Lung microvascular endothelial cell (primary cell): ENCODE results near the gene PRDM16. TPM values are rescaled to one million over a fixed set of nuclear protein-coding genes. Genes with fewer than 3 reads are reported as not detected.

Source experiments
- DNase-seq, 2 donors: peaks; one replicate each; pipeline versions ENCODE4 v3.0.0 to v3.0.0-alpha.2; 2010; ENCODE audit warnings: low read depth in 2 of 2
- total RNA-seq: library from RNA; depleted of rRNA; stranded (reverse); fragments of >200 nt; gene quantifications from 2 replicates; pipeline ENCODE4 v1.2.1, GENCODE V29; 2014

The PRDM16 gene
- total RNA-seq, 1 donor from 2014 or later: not detected

DNA sequence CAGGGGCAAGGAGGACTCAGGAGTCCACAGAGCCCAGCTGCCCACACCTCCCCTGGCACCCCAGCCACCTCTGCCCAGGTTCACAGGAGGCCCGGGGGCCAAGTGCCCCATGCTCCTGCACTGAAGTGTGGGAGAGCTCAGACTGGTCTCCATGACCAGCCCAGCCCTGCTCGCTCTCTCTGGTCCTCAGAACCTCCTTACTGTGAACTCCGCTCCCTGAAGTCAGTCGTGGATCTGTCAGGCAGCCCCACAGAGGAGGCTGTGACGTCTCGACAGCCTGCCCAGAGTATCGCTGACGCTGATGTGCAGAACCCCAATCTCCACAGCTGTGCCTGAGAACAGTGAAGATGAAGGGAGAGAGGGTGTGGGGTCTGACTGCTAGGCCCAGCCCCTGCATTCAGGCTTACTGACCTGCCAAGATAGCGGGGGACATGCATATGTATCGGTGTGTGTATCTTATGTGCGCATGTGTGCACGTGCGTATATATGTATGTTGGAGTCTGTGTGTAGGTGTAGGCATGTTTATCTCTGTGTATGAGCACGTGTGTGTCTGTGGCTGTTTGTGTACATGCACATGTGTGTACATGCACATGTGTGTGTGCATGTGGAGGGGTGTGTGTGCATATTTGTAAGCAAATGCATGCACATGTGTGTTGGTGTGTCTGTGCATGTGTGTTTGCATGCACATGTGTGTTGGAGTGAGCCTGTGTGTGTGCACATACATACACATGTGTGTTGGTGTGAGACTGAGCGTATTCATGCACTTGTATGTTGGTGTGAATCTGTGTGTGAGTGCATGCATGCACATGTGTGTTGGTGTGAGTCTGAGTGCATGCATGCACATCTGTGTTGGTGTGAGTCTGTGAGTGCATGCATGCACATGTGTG lies 267.0 kb downstream of the PRDM16 start:
- DNase-seq: no peak

DNA sequence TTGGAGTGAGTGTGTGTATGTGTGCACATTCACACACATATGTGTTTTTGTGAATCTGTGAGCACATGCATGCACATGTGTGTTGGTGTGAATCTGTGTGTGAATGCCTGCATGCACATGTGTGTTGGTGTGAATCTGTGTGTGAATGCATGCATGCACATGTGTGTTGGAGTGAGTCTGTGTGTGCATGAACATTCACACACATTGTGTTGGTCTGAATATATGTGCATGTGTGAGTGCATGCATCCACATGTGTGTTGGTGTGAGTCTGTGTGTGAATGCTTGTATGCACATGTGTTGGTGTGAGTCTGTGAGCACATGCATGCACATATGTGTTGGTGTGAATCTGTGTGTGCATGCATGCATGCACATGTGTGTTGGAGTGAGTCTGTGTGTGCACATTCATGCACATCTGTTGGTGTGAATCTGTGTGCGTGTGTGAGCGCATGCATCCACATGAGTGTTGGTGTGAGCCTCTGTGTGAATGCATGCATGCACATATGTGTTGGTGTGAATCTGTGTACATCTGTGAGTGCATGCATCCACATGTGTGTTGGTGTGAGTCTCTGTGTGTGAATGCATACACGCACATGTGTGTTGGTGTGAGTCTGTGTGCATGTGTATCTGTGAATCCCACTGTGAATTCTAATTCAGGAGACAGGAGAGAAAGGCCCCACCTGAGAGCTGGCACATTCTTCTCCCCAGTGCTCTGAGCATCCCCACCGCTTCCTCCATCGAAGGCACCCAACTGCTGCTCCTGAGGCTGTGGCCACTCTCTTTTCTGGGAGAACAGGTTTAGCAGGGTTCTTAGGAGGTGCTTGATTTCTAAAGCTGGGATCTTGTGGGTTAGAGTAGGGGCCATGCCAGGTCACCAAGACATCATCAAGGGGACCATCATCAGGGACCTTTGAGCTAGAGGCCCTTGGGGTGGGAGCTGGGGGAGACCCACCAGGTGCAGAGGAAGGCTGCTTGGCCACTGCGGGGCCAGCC lies 267.9 kb downstream of the PRDM16 start:
- no peak for DNase-seq

DNA sequence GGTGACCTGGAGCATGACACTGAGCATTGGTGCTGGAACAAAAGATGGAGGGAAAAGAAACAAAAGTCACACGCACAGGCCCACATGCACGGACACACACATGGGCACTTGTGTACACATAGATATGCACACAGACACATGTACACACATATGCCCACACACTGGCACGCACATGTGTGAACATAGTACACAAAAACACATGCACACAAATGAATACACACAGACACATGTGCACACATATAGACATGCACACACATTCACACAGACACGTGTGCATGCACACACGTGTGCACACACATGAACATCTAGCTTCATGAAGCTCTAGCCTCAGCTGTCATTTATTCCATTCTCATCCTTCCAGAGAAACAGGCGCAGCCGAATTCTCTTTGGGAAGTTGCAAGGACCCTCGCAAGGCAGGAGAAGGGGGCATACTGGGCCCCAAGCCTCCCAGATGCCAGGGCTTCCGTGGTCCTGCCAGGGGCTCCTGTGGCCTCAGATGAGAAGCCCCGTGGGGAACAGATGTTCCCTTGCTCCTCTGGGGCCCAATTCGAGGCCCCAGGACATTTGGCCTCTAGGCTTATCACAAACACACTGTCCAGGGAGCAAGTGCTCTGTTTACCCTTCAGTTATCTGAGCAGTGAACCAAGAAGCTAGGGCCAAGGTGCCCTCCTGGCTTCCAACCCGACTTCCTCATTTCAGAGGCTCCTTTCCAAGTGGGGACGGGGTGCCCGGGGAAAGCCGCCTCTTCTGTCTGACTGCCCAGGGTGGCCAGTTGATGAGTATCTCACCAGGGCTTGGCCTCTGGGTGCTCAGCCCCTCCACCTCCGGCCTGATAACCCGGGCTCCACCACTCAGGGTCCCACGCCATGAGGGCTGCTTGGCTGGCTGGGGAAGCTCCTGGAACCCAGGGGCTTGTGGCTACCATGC lies 269.1 kb downstream of the PRDM16 start:
- no peak for DNase-seq

DNA sequence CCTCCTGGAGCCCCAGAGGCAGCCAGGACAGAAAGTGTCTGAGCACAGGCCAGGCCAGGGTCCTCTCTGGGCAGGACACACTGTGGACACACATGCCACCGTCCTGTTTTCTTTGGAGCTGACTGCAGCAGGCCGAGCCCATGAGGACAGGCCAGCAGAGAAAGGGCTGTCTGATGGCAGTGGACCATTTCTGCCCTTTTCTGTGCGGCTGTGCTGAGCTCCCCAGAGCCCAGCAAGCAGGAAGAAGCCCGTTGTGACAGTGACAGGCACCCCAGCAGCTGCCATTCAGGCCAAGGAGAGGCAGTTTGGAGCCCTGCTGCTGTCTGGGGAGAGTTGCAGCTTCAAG lies 269.7 kb downstream of the PRDM16 start:
- no peak for DNase-seq

DNA sequence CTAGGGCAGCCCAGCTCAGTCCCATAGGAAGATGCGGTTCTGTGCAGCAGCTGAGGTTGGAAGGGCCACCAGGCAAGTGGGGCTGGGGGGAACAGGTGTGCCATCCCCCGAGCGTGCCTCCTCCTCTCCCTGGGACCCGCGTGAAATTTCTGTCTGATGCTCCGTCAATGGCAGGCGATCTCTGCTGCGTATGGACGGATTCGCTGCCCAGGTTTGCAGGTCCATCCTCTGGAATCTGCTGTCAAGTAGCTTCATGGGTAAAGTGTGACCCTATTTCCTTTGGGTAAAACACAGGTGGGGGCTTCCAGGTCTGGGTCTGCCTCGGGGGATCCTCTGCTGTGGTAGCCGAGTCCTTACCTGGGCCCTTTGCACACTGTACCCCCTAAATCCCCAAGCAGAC lies 270.9 kb downstream of the PRDM16 start:
- DNase-seq: no peak

DNA sequence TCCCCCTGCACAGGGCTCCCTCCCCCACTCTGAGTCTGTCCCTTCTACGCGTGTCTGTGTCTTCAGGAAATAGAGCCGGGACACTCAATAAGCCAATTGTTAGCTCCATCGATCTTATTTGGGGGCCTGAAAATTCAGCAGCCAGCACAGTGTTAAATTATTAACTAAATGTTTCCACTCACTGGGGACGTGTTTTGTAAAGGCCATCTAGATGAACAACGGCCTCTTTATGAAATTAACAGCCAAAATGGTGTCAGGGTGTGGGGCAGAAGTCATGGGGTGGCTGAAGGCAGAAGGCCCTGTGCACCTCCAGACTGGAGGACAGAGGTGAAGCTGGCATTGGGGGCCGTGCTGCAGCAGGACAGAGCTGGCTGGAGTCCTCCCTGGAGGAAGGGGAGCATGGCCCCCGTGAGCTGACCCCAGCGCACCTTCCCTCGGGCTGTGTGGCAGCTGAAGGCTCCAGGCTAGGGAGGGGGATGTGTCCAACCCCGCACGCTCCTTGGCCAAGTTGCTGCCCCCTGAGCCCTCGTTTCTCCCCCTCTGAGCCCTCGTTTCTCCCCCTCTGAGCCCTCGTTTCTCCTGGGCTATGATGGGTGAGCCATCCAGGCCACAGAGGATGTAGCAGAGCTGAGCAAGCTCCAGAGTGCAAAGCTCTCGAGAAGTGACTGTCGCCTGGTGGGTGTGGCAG lies 271.7 kb downstream of the PRDM16 start:
- no peak for DNase-seq

DNA sequence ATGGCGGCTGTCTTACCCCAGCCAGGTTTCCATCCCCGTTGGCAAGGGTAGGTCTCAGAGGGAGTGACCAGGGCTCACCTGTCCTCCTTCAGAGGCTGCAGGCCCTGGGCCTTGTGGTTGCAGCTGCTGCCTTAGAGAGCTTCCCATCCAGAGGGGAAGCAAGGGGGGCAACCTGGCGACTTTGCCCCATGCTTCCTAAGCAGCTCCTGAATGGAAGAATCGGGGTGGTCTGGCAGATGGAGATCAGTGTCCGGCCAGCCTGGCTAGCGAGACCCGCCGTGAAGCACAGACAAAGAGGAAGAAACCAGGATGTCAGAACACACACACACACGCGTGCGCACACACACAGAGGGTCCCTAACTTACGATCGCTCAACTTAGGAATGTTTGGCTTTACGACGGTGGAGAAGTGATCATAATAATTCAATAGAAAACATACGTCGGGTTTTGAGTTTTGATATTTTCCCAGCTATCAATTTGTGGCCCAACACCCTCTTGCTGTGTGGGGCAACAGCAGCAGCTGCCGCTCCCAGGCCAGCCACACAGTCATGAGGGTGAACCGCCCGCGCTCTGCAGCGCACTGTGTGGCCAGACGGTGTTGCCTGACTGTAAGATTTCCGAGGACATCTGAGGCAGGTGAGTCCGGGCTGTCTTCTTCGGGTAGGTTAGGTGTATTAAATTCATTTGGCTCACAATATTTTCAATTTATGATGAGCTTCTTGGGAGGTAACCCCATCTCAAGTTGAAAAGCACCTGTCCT lies 272.4 kb downstream of the PRDM16 start:
- no peak for DNase-seq

DNA sequence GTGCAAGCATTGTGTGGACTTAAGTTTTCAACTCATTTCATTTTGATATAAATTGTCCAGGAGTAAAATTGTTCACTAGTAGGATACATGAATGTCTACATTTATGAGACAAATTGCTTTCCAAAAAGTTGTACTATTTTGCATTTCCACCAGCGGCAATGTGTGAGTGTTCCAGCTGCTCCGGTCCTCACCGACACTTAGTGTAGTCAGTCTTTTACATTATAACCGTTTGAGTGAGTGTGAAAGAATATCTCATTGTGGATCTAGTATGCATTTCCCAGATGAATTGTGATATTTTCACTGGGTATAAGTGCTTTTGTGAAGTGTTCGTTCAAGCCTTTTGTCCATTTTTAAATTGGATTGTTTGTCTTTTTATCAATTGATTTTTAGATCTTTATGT lies 274.0 kb downstream of the PRDM16 start:
- DNase-seq: no peak

DNA sequence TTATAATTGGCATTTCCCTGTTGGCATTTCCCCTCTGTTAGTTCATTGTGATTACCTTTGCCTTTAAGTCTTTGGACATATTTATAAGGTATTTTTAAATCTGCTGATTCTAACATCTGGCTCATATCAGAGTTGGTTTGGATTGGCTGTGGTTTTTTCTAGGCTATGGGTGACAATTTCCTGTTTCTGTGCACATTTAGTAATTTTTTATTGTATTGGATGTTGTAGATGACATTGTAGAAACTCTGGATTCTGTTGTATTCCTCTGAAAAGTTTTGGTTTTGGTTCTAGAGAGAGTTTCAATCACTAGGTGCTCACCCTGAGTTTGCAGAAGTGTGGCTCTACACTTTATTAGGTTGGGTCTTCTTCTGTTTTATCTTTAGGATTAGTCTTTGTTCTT lies 275.4 kb downstream of the PRDM16 start:
- no peak for DNase-seq

DNA sequence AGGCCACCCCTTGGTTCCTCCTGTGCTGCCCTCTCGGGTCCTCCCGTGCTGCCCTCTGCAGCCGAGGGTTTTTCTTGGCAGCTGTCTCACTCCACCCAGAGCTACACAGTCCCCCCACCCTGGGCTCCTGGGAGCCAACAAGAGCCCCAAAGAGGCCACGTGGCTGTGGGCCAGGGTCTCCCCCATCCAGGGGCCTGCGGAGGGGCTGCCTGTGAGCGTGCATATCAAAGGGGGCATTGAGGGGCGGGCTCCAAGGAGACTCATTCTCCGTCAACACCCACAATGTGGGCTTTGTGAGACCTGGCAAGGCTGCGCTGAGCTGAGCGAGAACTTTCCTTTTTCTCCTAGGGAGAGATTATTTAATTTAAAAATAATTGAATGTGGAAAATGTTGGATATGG lies 276.8 kb downstream of the PRDM16 start:
- DNase-seq: no peak

DNA sequence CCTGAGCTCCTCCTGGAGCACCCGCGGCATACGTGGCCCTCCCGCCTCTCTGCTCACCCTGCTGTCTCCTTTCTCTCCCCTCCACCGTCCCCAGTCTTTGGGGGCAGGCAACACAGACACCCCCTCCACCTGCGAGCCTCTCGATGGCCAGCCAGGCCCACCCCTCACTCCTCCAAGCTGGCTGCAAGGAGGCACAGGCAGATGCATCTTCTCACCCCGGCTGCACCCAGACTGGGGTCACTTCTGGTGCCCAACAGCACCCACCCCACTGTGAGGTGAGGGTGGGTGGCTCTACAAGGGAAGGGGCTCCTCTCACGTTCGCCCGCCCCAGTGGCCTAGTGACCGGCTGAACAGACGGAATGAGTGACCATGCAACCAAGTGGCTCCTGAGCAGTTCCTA lies 277.5 kb downstream of the PRDM16 start:
- DNase-seq: no peak

DNA sequence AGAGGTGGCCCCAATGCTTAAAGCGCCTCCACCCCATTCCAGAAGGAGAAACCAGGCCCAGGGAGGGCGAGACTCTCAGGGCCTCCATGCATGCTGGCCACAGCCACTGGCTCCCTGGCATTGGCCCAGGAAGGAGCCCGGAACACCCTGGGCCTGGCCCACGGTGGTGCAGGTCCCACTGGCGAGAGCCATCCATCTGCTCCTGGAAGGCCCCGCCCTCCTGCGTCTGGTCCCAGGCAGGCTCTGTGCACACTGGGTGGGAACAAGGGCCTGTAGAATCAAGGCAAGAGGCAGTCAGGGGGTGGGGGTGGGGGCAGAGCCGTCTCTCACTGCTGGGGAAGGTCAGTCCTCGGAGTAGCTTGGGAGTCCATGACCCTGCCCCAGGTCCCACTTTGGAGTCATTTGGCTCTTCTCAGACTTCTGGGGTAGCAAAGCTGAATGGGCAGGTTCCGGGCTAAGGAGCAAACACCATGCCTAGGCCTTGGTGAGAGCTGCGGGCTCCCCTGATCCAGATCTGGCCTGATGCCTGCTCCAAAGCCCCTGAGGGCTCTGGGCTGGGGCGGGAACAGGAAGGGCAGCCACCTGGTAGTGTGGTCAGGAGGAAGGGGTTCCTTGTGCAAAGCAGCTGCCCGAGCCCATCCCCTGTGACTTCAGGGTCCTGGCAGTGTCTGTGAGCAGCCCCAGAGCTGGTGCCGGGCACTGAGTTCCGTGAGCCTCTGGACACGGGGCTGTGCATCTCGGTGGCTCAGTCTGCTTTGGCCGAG lies 278.4 kb downstream of the PRDM16 start:
- DNase-seq: no peak

DNA sequence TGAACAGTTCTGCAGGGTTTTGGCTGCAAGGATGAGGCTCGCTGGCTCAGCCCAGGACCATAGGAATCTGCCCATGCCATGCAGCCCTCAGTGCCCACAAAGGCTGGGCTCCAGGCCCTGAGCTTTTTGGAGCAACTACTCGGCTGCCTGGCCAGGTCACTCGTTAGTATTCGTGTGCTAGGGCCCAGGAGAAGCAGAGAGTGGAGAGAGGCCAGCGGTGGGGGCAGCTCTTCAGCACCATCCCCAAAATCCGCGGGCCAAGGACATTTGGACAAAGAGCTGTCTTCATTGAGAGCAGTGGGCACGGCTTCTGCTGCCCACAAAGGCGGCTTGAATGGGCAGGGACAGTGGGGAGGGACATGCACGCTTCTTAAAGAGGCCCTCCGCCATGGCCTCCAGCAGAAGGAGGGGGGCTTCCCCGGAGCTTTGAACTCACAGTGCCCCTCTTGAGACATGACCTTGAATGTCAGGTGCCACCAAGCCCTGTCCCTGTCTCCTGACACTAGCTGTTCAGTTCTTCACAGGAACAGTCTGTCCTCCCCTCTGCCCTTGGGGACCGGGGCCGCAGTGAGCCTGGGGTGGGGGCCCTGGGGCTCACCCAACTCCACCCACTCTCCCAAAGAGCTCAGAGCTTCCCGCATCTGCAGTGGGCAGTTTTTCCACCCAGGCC lies 279.3 kb downstream of the PRDM16 start:
- DNase-seq: no peak

DNA sequence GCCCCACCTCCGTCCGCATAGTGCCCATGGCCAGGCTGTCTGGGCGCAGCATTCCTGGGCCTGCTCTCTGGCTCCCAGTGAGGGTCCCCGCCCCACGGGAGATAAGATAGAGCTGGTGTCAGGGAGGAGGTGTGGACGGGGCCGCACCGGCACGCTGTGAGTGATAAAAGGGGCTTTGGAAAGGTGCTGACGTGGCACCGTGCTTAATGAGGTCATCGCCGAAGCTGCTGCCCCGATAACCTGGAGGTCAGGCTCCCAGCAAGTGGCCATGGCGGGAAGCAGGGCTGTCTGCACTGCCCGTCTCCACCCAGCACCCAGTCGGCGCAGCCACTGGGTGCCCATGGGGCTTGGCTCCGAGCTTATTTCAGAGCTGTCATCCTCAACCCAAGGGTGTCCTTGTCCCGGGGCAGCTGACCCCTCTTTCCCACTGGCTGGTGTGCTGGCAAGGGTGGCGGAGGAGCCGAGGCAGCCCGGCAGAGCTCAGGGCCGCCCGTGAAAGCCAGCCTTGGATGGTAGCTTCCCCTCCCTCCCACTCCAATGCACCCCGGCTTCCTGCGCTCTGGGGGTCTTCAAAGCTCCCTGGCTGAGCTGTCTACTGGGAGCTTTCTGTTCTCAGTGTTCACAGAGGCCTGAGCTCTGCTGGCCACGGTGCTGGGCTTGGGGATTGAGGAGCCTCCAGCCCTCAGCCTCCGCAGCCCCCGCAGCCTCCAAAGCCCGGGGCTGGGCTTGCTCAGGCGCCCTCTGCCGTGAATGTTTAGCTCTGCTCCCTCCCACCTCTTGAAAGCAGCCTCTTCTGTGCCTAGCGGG lies 280.4 kb downstream of the PRDM16 start:
- no peak for DNase-seq

DNA sequence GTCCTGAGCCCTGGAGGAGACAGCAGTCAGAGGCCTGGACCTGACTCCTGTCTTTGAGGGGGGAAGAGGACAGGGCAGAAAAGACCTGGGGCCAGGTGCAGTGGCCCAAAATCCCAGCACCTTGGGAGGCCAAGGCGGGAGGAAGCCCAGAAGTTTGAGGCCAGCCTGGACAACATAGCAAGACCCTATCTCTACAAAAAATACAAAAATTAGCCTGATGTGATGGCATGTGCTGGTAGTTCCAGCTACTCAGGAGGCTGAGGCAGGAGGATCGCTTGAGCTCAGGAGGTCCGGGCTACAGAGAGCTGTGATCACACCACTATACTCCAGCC lies 280.9 kb downstream of the PRDM16 start:
- no peak for DNase-seq

DNA sequence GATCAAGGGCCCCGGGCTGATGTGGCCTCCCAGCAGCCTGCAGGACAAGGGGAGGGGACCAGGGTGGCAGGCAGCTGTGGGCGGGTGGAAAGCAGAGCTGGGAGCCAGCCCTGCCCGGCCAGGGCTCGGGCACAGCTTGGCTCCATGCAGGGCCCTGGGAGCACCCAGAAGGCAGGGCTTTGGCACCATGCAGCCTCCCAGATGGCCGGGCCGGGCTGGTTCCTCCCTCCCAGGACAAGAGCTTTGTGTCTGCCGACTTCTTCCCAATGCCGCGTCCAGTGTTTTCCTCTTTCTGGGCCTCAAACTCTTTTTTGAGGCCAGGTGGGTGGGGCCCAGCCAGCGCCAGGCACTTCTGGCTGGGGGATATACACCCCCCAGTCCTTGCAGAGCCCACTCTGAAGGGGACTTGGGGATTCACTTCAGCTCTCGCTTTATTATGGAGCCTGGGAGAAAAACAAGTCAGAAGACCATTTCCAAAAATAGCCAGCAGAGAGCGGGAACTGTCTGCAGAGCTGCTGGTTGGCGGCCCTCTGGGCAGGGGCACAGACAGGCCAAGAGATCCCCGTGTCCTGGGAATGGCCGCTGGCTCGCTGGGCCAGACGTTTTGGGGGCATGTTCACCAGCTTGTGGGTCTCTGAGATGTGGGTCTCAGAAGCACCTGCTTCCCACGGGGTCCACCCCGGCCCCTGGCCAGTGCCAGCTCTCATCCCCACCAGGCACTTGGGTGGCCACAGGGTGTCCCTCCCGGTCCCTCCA lies 281.7 kb downstream of the PRDM16 start:
- DNase-seq: no peak
